ENCODE measurements around the gene TYMP. TPM values are rescaled to one million over a fixed set of nuclear protein-coding genes. Genes with fewer than 3 reads are reported as not detected.
"Not testable (repeated sequence)": the region's sequence is repeated elsewhere in the genome, so short reads cannot be mapped to it uniquely, and the experiment has no call there.

Gene TYMP
- total RNA-seq, 1 donor from 2014 or later = 44.5 TPM

- no peak for ATAC-seq
- no peak for DNase-seq (ENCODE audit: low spot score)
- intact Hi-C loops (cut with DNase I) = no loop called here
Observed at GRCh38 chr22:50527921-50528681, 1.7 kb downstream of the TYMP start.

- DNase-seq (ENCODE audit: low spot score) (peak; percentile 79), ATAC-seq (peak; percentile 11)
- intact Hi-C loops (cut with DNase I) = no loop called here
Observed at GRCh38 chr22:50526834-50527801, 2.7 kb downstream of the TYMP start.

GRCh38 chr22:50526108-50526833 is 3.5 kb downstream of the TYMP start:
- intact Hi-C loops (cut with DNase I) = no loop called here
- ATAC-seq (peak; percentile 18), DNase-seq (ENCODE audit: low spot score) (peak; percentile 92)

DNA sequence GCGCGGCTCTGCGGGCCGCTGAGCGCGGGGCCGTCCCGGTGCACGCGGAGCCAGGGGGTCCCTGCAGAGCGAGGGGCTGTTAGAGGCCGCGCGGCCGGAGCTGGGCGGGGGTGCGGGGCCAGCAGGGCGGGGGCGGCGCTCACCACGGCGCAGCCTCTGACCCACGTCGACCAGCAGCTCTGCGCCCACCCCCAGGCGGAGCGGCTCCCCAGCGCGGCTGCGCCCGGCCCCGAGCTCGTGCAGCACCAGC is 4.0 kb downstream of the TYMP start:
- ATAC-seq (no peak), DNase-seq (ENCODE audit: low spot score) (no peak)
- intact Hi-C loops (cut with DNase I) = loop anchor here (1.0 kb wide), 1 partner anchor 15 kb away; no protein-coding TSS in a partner anchor

- intact Hi-C loops (cut with DNase I) = loop anchor here (1.0 kb wide), 1 partner anchor 15 kb away; no protein-coding TSS in a partner anchor
- peak; percentile 99 for DNase-seq (ENCODE audit: low spot score)
Observed at GRCh38 chr22:50525104-50525857, 4.5 kb downstream of the TYMP start, which contains the start of gene SCO2. Gene SCO2 (minus strand): TSS chr22:50525598. CDS start chr22:50524411, 1,187 bp downstream.

GRCh38 chr22:50524676-50525103 is 5.1 kb downstream of the TYMP start:
- DNase-seq (ENCODE audit: low spot score) (no peak), ATAC-seq (no peak)
- intact Hi-C loops (cut with DNase I) = loop anchor here (1.0 kb wide), 1 partner anchor 16 kb away; no protein-coding TSS in a partner anchor

More at GRCh38 chr22:50525104-50525857, 4.5 kb downstream of the TYMP start, which contains the start of gene SCO2:
- ATAC-seq = peak; percentile 79

DNA sequence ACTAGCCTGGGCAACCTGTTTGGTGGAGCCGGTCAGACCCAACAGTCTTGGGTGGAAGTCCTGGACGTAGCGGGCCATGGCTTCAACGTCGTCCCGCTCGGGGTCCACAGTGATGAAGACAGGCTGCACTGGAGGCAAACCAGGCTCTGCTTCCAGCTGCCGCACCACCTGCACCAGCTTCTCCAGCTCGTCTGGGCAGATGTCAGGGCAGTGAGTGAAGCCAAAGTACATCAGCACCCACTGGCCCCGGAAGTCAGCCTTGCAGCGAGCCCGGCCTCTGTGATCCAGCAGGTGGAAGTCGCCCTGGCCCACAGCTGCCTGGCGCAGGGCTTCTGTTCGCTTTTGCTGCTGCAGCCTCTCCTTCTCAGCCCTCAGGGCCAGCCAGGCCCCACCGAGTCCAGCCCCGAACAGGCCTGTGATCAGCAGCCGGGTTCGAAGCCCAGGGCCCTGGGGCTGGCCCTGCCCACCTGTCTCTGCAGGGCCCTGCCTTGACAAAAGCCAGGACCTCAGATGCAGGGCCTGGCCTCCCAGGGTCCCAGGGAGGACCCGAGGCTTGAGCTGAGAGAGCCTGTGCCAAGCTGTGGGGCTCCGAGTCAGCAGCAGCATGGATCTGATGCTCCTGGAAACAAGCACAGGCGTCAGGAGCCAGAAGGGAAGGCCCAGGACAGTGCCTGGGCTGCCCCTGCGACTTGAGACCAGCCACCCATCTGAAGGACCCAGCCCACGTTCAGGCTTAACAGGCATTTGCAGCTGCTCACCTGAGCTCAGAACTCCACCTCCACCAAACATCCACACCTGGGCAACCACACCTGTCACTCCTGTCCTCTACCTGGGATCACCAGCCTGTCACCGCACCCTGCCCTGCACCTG is 5.8 kb downstream of the TYMP start:
- ATAC-seq (no peak), DNase-seq (ENCODE audit: low spot score) (peak; percentile 64)
- intact Hi-C loops (cut with DNase I) = no loop called here

DNA sequence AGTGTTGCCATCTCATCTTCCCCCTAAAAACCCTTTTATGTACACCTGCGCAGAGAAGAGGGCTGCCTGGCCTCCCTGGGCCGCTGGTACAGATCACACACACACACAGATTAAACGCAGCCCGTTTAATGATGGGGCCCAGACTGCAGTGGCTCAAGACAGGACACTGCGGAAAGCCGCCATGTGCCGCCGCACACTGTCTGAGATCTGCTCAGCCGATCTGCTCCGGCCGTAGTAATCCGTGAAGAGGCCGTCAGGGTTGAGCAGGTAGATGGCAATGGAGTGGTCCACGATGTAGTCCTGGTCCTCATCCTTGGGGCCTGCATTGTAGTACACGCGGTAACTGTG is 6.4 kb downstream of the TYMP start:
- DNase-seq (ENCODE audit: low spot score) (no peak), ATAC-seq (no peak)
- intact Hi-C loops (cut with DNase I) = no loop called here

DNA sequence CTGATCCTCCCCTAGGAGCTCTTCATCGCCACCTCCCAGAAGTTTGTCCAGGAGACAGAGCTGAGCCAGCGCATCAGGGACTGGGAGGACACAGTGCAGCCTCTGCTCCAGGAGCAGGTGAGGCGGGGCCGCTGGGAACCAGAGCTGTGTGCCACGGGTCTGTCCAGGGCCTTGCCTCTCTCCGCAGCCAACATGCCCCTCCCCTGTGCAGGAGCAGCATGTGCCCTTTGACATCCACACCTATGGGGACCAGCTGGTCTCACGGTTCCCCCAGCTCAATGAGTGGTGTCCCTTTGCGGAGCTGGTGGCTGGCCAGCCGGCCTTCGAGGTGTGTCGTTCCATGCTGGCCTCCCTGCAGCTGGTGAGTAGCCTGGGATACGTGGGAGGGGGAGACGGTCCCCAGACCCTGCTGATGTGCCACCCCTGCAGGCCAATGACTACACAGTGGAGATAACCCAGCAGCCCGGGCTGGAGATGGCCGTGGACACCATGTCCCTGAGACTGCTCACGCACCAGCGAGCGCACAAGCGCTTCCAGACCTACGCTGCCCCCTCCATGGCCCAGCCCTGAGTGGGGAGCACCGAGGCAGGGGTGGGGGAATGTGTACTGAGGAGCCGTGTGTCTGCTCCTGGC is 6.9 kb downstream of the TYMP start:
- intact Hi-C loops (cut with DNase I) = no loop called here
- ATAC-seq (no peak), DNase-seq (ENCODE audit: low spot score) (no peak)

GRCh38 chr22:50522208-50522805 is 7.5 kb downstream of the TYMP start:
- intact Hi-C loops (cut with DNase I) = no loop called here
- DNase-seq (ENCODE audit: low spot score) (no peak), ATAC-seq (no peak)

DNA sequence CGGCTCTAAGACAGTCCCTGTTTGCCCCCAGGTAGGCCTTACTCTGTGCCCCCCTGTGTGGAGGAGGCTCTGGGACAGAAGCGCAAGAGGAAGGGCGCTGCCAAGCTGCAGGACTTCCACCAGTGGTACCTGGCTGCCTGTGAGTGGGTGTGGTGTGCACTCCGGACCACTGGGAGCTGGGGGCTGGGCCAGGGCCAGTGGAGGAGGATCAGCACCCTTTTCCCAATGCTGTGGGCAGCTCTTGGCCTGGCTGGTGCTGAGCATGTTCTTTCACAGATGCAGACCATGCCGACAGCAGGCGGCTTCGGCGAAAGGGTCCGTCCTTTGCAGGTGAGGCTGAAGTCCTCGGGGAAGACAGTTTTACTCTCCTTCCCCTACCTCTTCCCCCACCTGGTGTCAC is 8.1 kb downstream of the TYMP start:
- intact Hi-C loops (cut with DNase I) = no loop called here
- DNase-seq (ENCODE audit: low spot score) (no peak), ATAC-seq (no peak)

DNA sequence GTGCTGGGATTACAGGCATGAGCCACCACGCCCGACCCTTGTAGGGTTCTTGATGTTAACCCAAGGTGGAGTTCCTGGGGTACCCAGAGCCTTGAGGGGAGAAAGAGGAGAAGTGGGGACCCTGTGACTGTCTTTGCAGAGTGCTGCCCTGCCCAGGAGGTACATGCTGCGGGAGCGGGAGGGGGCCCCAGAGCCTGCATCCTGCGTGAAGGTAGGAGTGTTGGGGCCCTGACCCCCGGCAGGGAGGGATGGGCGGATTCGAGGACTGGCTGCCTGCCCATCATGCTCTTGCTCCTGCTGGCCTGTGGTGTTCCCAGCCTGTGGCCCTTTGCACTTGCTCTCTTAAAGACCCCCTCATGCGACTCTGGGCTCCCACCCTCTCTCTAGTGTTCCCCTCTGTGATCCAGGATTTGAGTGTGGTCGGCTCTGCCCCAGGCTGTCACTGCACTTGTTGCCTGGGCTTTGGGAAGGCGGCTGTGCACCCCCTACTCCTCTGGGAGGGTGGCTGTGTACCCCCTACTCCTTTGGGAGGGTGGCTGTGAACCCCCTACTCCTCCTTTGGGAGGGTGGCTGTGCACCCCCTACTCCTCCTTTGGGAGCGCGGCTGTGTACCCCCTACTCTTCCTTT is 8.9 kb downstream of the TYMP start:
- DNase-seq (ENCODE audit: low spot score) = no peak
- intact Hi-C loops (cut with DNase I) = no loop called here
- ATAC-seq = no peak

DNA sequence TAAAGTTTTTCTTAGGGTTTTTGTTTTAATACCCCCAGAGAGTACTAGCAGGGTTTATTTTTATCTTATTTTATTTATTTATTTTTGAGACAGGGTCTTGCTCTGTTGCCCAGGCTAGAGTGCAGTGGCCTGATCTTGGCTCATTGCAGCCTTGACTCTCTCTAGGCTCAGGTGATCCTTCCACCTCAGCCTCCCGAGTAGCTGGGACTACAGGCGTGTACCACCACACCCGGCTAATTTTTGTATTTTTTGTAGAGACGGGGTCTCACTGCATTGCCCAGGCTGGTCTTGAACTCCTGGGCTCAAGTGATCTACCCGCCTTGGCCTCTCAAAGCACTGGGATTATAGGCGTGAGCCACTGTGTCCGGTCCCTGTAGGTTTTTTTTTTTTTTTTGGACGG is 9.6 kb downstream of the TYMP start:
- DNase-seq (ENCODE audit: low spot score); ATAC-seq; intact Hi-C loops (cut with DNase I): not testable (repeated sequence)

GRCh38 chr22:50519151-50519550 is 10.7 kb downstream of the TYMP start:
- ATAC-seq (no peak), DNase-seq (ENCODE audit: low spot score) (no peak)
- intact Hi-C loops (cut with DNase I) = no loop called here

DNA sequence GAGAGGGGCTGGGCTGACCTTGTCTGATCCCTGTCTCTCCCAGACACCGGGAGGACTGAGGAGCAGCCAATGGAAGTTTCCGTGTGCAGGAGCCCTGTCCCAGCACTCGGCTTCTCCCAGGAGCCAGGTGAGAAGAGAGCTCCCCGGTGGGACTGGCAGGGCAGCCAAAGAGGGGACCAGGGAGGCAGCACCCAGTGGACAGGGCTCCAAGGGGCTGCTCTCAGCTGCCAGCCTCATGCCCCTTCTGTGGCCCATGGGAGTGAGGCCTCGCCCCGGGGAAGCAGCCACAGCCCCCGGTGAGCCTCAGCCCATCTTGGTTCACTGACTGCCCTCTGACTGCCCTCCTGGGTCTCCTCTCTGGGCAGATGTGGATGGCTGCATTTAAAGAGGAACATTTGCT is 11.2 kb downstream of the TYMP start:
- DNase-seq (ENCODE audit: low spot score) (no peak), ATAC-seq (no peak)
- intact Hi-C loops (cut with DNase I) = no loop called here

DNA sequence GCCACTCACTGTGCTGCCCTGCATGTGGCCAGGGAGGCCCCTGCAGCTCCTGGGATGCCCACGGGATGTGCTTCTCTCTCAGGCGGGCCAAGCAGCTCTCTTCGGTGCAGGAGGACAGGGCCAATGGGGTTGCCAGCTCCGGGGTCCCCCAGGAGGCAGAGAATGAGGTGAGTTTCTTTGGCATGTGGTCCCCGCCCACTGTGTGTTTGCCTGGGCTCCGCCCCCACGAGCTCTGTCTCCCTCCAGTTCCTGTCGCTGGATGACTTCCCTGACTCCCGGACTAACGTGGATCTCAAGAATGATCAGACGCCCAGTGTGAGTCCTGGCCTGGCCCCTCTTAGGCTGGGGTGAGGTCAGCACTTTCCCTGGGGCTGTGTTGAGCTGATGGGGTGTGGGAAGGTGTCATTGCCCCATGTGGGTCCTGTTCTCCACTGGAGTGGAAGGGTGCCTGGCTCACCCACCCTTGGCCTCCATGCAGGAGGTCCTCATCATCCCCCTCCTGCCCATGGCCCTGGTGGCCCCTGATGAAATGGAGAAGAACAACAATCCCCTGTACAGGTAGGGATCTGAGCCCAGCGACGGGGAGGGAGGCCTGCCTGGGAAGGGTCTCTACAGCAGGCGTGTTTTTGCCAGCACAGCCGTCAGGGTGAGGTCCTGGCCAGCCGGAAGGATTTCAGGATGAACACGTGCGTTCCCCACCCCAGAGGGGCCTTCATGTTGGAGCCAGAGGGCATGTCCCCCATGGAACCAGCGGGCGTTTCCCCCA is 12.1 kb downstream of the TYMP start:
- intact Hi-C loops (cut with DNase I) = no loop called here
- ATAC-seq (no peak), DNase-seq (ENCODE audit: low spot score) (no peak)
